ENCODE data around the gene ZBTB11. TPM values are rescaled to one million over a fixed set of nuclear protein-coding genes. Genes with fewer than 3 reads are reported as not detected.

Gene ZBTB11
- total and polyA plus RNA-seq, 10 of the 15 experiments (the other 5 are each of a cell fraction or from before 2014, with no cell fraction given) = 3.5 to 25.7 (median 18.0) TPM

DNA sequence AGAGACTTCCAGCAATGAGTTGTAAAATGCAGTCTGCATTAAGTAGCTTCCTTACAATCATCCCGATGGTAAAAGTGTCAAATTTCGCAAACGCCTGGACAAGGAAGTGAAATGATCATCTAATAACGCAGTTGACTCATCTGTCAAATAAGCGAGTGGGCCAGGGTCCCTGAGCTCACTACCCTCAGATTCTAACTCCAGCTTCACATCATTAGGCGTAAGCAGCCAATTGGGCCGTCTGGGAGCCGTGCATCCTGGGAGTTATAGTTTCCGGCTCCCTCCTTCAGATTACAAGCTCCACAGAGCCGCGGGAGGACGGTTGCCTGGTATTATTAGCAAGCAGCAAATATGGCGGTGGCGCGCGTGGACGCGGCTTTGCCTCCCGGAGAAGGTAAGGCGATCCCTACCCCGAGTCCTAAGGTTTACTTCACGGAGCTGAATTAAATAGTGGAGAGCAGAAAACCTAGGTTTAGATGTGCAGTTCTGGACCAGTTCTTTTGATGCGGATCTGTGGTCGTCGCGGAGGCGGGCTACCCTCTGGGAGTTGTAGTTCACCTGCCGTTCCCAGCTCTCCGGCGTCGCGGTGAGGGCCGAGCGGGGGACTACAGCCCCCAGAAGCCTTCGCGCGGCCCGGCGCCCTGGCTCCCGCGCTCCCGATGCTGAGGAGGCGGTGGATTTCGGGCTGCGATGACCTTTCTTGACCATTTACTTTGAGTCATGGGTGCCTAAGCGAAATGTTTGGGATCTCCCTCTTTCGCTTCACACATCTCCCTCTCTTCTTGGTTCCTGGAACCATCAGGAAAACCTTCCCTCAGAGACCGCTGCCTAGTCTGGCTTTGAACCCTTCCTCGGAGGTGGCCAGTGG is 47.6 kb upstream of the ZBTB11 start, which contains the start of gene CEP97:
CEP97 (plus strand) TSS at position 286 of the 865 bp plus-strand sequence; CDS start at position 349, 63 bp downstream.
- intact Hi-C loops (cut with micrococcal nuclease; ENCODE audit: unreplicated experiment) = loop anchor here (2.0 to 10.0 kb wide), 2 partner anchors 48 to 220 kb away; partner anchors contain the start of gene ZBTB11
- Histone ChIP-seq H3K9me3 (replicated peaks; ENCODE audit: control insufficient read depth, insufficient read depth, low read length) (no peaks in the 10 kb centered on the region), H3K36me3 (ENCODE audit: control insufficient read depth in 2 of 2, insufficient read depth in 2 of 2, low read length in 1 of 2) (no peaks in the 10 kb centered on the region), H3K9ac (ENCODE audit: control insufficient read depth, insufficient read depth, low read length) (peak within 1 kb of the TSS; percentile 82), H3K27ac (ENCODE audit: control insufficient read depth, insufficient read depth) (peak within 1 kb of the TSS; percentile 38), H3K79me2 (ENCODE audit: control insufficient read depth, insufficient read depth, low read length) (peaks cover 20% of the 10 kb centered on the region), H3K4me2 (ENCODE audit: control insufficient read depth, insufficient read depth) (peak within 1 kb of the TSS; percentile 81), H3K27me3 (replicated peaks in 1 of 2; ENCODE audit: control insufficient read depth in 2 of 2, insufficient read depth in 2 of 2, low read length in 1 of 2) (no peaks in the 10 kb centered on the region), H3K4me3 (peak within 1 kb of the TSS; percentile 79), H4K20me1 (ENCODE audit: control insufficient read depth, insufficient read depth) (no peaks in the 10 kb centered on the region), H3K4me1 (ENCODE audit: control insufficient read depth, insufficient read depth, low read length) (peaks cover 15% of the 10 kb centered on the region), H2AFZ (ENCODE audit: control insufficient read depth, low read depth, low read length) (peak within 1 kb of the TSS; percentile 81)
- BruUV-seq (replicated peaks) = no TSS peak
- ATAC-seq = peak; percentile 95
- CTCF ChIA-PET = interaction anchor here (0.7 to 3.0 kb wide), 17 partner anchors 16 to 501 kb away, joined by 3 to 14 read pairs (median 3); no protein-coding TSS in a partner anchor
- in situ Hi-C loops (cut with MboI) = no loop called here
- peak; percentile 78 for DNase-seq (ENCODE audit: low read depth, low spot score)
- SMC1A ChIA-PET (ENCODE audit: uncharacterized antibody, unreplicated experiment) = interaction anchor here (0.7 to 4.0 kb wide), 12 partner anchors 8 to 501 kb away, joined by 3 to 15 read pairs (median 4); partner anchors contain the start of gene NXPE3
- RAD21 ChIA-PET (ENCODE audit: unreplicated experiment) = interaction anchor here (0.8 to 1.9 kb wide), 13 partner anchors 18 to 505 kb away, joined by 3 to 7 read pairs (median 4); partner anchors contain the start of genes NXPE3 and RPL24
- POLR2A ChIA-PET = interaction anchor here (0.7 to 1.5 kb wide), 12 partner anchors 9 to 271 kb away, joined by 3 to 6 read pairs (median 3); partner anchors contain the start of genes NXPE3 and RPL24
- WGBS (ENCODE audit: insufficient coverage, insufficient replicate concordance, low lambda C conversion rate, missing lambda C conversion rate) = 1% methylated on average over 49 of the region's 49 CpGs
- peak; percentile 91 for FAIRE-seq
- TF ChIP-seq ZNF24 (IDR thresholded peaks at IDR 0.05) (no peak), SMAD1 (IDR thresholded peaks at IDR 0.05; ENCODE audit: low read depth, partially characterized antibody) (no peak), RUNX3 (IDR thresholded peaks at IDR 0.05; ENCODE audit: low read length) (peak; percentile 80), IKZF2 (IDR thresholded peaks at IDR 0.05) (peak in 1 of 2 experiments; percentile 17; a peak in 1 of 4 replicates), NFYA (IDR thresholded peaks at IDR 0.05; ENCODE audit: borderline replicate concordance, low read depth, low read length) (no peak), WRNIP1 (IDR thresholded peaks at IDR 0.05; ENCODE audit: borderline replicate concordance, low read depth, low read length) (no peak), CHD4 (IDR thresholded peaks at IDR 0.05) (no peak), HDAC6 (IDR thresholded peaks at IDR 0.05; ENCODE audit: unreplicated experiment) (no peak), LARP7 (IDR thresholded peaks at IDR 0.05) (peak; percentile 66; the same call in 1 of the 2 replicates), SMAD5 (IDR thresholded peaks at IDR 0.05; ENCODE audit: low read depth) (0 out of 2 replicates have a peak, but pooled peaks have one; percentile 33), DPF2 (IDR thresholded peaks at IDR 0.05) (no peak), NBN (IDR thresholded peaks at IDR 0.05) (peak; percentile 53; the same call in 1 of the 2 replicates), BCL11A (IDR thresholded peaks at IDR 0.05; ENCODE audit: low read depth, low read length) (no peak), CHD2 (IDR thresholded peaks at IDR 0.05; ENCODE audit: borderline replicate concordance, low read depth, low read length) (peak; percentile 16; the same call in 1 of the 2 replicates), ZNF207 (IDR thresholded peaks at IDR 0.05; ENCODE audit: borderline replicate concordance) (peak; percentile 51; the same call in 1 of the 2 replicates), POLR2AphosphoS2 (IDR thresholded peaks at IDR 0.05; ENCODE audit: low read depth, low read length) (no peak), NR2C1 (IDR thresholded peaks at IDR 0.05) (peak; percentile 73), KLF5 (IDR thresholded peaks at IDR 0.05; ENCODE audit: partially characterized antibody) (peak; percentile 53), ASH2L (IDR thresholded peaks at IDR 0.05; ENCODE audit: borderline replicate concordance, low read depth) (peak; percentile 82; the same call in 1 of the 2 replicates), SP1 (IDR thresholded peaks at IDR 0.05; ENCODE audit: low read depth, low read length) (no peak), NFIC (IDR thresholded peaks at IDR 0.05; ENCODE audit: low read depth, low read length) (no peak)
- TF ChIP-seq, protein P1, sequence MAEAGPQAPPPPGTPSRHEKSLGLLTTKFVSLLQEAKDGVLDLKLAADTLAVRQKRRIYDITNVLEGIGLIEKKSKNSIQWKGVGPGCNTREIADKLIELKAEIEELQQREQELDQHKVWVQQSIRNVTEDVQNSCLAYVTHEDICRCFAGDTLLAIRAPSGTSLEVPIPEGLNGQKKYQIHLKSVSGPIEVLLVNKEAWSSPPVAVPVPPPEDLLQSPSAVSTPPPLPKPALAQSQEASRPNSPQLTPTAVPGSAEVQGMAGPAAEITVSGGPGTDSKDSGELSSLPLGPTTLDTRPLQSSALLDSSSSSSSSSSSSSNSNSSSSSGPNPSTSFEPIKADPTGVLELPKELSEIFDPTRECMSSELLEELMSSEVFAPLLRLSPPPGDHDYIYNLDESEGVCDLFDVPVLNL (IDR thresholded peaks at IDR 0.05; ENCODE audit: low read depth, low read length) = peak; percentile 30; the same call in 1 of the 2 replicates
- TF ChIP-seq, protein P2, sequence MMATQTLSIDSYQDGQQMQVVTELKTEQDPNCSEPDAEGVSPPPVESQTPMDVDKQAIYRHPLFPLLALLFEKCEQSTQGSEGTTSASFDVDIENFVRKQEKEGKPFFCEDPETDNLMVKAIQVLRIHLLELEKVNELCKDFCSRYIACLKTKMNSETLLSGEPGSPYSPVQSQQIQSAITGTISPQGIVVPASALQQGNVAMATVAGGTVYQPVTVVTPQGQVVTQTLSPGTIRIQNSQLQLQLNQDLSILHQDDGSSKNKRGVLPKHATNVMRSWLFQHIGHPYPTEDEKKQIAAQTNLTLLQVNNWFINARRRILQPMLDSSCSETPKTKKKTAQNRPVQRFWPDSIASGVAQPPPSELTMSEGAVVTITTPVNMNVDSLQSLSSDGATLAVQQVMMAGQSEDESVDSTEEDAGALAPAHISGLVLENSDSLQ (IDR thresholded peaks at IDR 0.05) = peak; percentile 26; the same call in 1 of the 2 replicates
